GM18508 (cell line): ENCODE data around the gene CAMKK1.
A peak's percentile ranks its signal among the peaks of the same experiment; 100 is the strongest.

ENCODE experiments used
- ATAC-seq: cut with Tn5 transposase; IDR thresholded peaks from one replicate; pipeline ENCODE4 v1.9.1; 2021; ENCODE audit warnings: moderate number of reproducible peaks; ENCODE audit not compliant: insufficient read depth, unreplicated experiment

Gene CAMKK1

GRCh38 chr17:3893003-3893719 lies at the start of gene CAMKK1:
Gene CAMKK1, minus strand, starts transcription at chr17:3893053. Its CDS starts 7,366 bp downstream, at chr17:3885687.
- ATAC-seq, result peak; percentile 39

GRCh38 chr17:3940965-3941698 lies 48.3 kb upstream of the CAMKK1 start:
- no peak for ATAC-seq

- no peak for ATAC-seq
Measured at GRCh38 chr17:3937359-3937758, 44.5 kb upstream of the CAMKK1 start.

GRCh38 chr17:3935825-3936355 lies 43.0 kb upstream of the CAMKK1 start:
- no peak for ATAC-seq

- ATAC-seq, result no peak
Measured at GRCh38 chr17:3935140-3935542, 42.3 kb upstream of the CAMKK1 start.

- no peak for ATAC-seq
Measured at GRCh38 chr17:3929764-3930163, 36.9 kb upstream of the CAMKK1 start.

GRCh38 chr17:3929181-3929580 lies 36.3 kb upstream of the CAMKK1 start:
- ATAC-seq, result no peak

- no peak for ATAC-seq
Measured at GRCh38 chr17:3928406-3928805, 35.6 kb upstream of the CAMKK1 start.

GRCh38 chr17:3927628-3928340 lies 34.9 kb upstream of the CAMKK1 start:
- ATAC-seq, result no peak

- no peak for ATAC-seq
Measured at GRCh38 chr17:3926860-3927627, 34.2 kb upstream of the CAMKK1 start.

GRCh38 chr17:3925684-3926485 lies 33.0 kb upstream of the CAMKK1 start:
- ATAC-seq, result no peak

- no peak for ATAC-seq
Measured at GRCh38 chr17:3924512-3925350, 31.9 kb upstream of the CAMKK1 start.

- no peak for ATAC-seq
Measured at GRCh38 chr17:3923466-3924190, 30.8 kb upstream of the CAMKK1 start.

GRCh38 chr17:3922765-3923164 lies 29.9 kb upstream of the CAMKK1 start:
- ATAC-seq, result no peak

- ATAC-seq, result no peak
Measured at GRCh38 chr17:3921502-3922319, 28.9 kb upstream of the CAMKK1 start.

GRCh38 chr17:3921006-3921405 lies 28.2 kb upstream of the CAMKK1 start:
- ATAC-seq, result no peak

GRCh38 chr17:3919123-3919624 lies 26.3 kb upstream of the CAMKK1 start:
- ATAC-seq, result no peak
